Measurements from ENCODE around the gene SNRNP48. TPM values are rescaled to one million over a fixed set of nuclear protein-coding genes. Genes with fewer than 3 reads are reported as not detected.

The SNRNP48 gene
- total and polyA plus RNA-seq, 2 of the 4 experiments (the other 2 are of a cell fraction), result 5.2 to 6.2 TPM

DNA sequence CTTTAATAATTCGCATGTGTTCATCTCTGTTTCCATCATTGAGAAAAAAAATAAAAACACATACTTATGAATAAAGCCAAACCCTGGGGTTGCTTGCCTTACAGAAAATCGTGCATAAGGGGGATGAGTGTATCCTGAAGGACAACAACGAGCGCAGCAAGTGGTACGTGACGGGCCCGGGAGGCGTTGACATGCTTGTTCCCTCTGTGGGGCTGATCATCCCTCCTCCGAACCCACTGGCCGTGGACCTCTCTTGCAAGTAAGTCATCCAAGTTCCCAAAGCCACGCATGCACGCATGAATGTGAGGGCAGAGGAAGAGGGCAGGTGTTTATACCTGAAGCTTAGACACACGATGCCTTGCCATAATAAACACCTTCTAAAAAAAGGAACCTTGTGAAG lies 20.9 kb upstream of the SNRNP48 start:
- ChIA-PET CTCF (interaction anchor here (0.6 kb wide), 1 partner anchor 24 kb away, joined by 4 read pairs; no protein-coding TSS in a partner anchor), POLR2A (ENCODE audit: unreplicated experiment) (no interaction called here)
- no peak for TF ChIP-seq CTCF (conservative IDR thresholded peaks at IDR 0.05; ENCODE audit: low read depth, low read length)
- no peak for TF ChIP-seq RAD21 (IDR thresholded peaks at IDR 0.05; ENCODE audit: low read length)
- no peak for TF ChIP-seq MAFK (IDR thresholded peaks at IDR 0.05; ENCODE audit: low read depth, low read length)
- no peak for TF ChIP-seq FOS (IDR thresholded peaks at IDR 0.05; ENCODE audit: low read depth, low read length)
- no peak for TF ChIP-seq RFX5 (IDR thresholded peaks at IDR 0.05; ENCODE audit: low read depth, low read length)
- no peaks in the 10 kb centered on the region for H4K20me1 ChIP-seq (ENCODE audit: insufficient read depth, low read length)
- H3K14ac ChIP-seq (replicated peaks; ENCODE audit: low read depth, low read length), result no peak overlapping the region
- no TSS peak for BruUV-seq (replicated peaks)
- peaks cover 8% of the 10 kb centered on the region; the same call in 1 of the 2 replicates for H3K36me3 ChIP-seq (ENCODE audit: control insufficient read depth, insufficient read depth, low read length)
- no peak overlapping the region for H3K9ac ChIP-seq (ENCODE audit: low read depth, low read length)
- no peaks in the 10 kb centered on the region for H3K4me1 ChIP-seq (ENCODE audit: control insufficient read depth, insufficient read depth, low read length)
- no peaks in the 10 kb centered on the region for H3K9me1 ChIP-seq (ENCODE audit: insufficient read depth, low read length)
- intact Hi-C loops (cut with micrococcal nuclease) (no loop called here), in situ Hi-C loops (cut with MboI; ENCODE audit: low sequenced_read_pairs) (no loop called here), dilution Hi-C loops (cut with HindIII; ENCODE audit: low sequenced_read_pairs, unreplicated experiment) (no loop called here)
- H2BK20ac ChIP-seq (ENCODE audit: low read depth, low read length), result no peak overlapping the region
- H2BK120ac ChIP-seq (ENCODE audit: low read depth, low read length), result no peak overlapping the region
- H2BK15ac ChIP-seq (ENCODE audit: low read depth, low read length), result no peak overlapping the region
- DNase-seq (no peak), ATAC-seq (ENCODE audit: low read depth) (no peak)
- H2AK9ac ChIP-seq (replicated peaks; ENCODE audit: low read depth, low read length, poor library complexity), result no peak overlapping the region
- H4K5ac ChIP-seq (ENCODE audit: low read depth, low read length), result no peak overlapping the region
- H4K8ac ChIP-seq (ENCODE audit: low read depth in 2 of 2, low read length in 2 of 2), result no peak overlapping the region
- no peak overlapping the region for H3K4me3 ChIP-seq (ENCODE audit: insufficient read depth, low read depth, low read length)
- H2AK5ac ChIP-seq (ENCODE audit: low read depth, low read length), result no peak overlapping the region
- H3K18ac ChIP-seq (ENCODE audit: low read depth, low read length), result no peak overlapping the region
- H3K9me3 ChIP-seq (ENCODE audit: control insufficient read depth, insufficient read depth, low read length), result no peaks in the 10 kb centered on the region
- H3K27me3 ChIP-seq (ENCODE audit: control insufficient read depth, insufficient read depth, low read length), result no peaks in the 10 kb centered on the region
- H3K56ac ChIP-seq (ENCODE audit: extremely low read depth, insufficient read depth, low read length), result no peak overlapping the region
- H2AFZ ChIP-seq (replicated peaks; ENCODE audit: low read length, poor library complexity), result peak overlapping the region; percentile 44
- no peak overlapping the region for H3K4me2 ChIP-seq (ENCODE audit: low read depth, low read length)
- no peak overlapping the region for H3K27ac ChIP-seq (ENCODE audit: insufficient read depth, low read length)
- no peak overlapping the region for H3K23ac ChIP-seq (ENCODE audit: low read depth, low read length)
- no peak overlapping the region for H4K91ac ChIP-seq (ENCODE audit: insufficient read depth, low read depth, low read length)
- H3K79me1 ChIP-seq (ENCODE audit: low read depth in 1 of 2, low read length in 2 of 2), result no peaks in the 10 kb centered on the region; a peak in 1 of 4 replicates
- H3K4ac ChIP-seq (ENCODE audit: low read depth, low read length), result no peak overlapping the region
- no CpG with 5 or more reads among the region's 13 CpGs for WGBS, 2 experiments (ENCODE audit: extremely low coverage in 2 of 2, insufficient read length in 1 of 2)
- H2BK5ac ChIP-seq (ENCODE audit: low read depth, low read length, poor library complexity, severe bottlenecking), result no peak overlapping the region
